NAMALWA (cell line): Measurements from ENCODE around the gene GNA14.
A peak's percentile ranks its signal among the peaks of the same experiment; 100 is the strongest.
"Not testable (repeated sequence)": the region's sequence is repeated elsewhere in the genome, so short reads cannot be mapped to it uniquely, and the experiment has no call there.

Source experiments
- DNase-seq: peaks from one replicate; pipeline ENCODE4 v3.0.0-alpha.2; 2015; ENCODE audit warnings: low spot score

Gene GNA14

GRCh38 chr9:77402286-77402685 is 245.8 kb downstream of the GNA14 start:
- no peak for DNase-seq

- no peak for DNase-seq
Observed at GRCh38 chr9:77399964-77400363, 248.2 kb downstream of the GNA14 start.

GRCh38 chr9:77398581-77398980 is 249.5 kb downstream of the GNA14 start:
- not testable (repeated sequence) for DNase-seq

GRCh38 chr9:77392328-77392727 is 255.8 kb downstream of the GNA14 start:
- DNase-seq: no peak

GRCh38 chr9:77391834-77392233 is 256.3 kb downstream of the GNA14 start:
- no peak for DNase-seq

- no peak for DNase-seq
Observed at GRCh38 chr9:77386187-77386586, 261.9 kb downstream of the GNA14 start.

- DNase-seq: no peak
Observed at GRCh38 chr9:77384406-77384805, 263.7 kb downstream of the GNA14 start.

GRCh38 chr9:77375956-77376532 is 272.1 kb downstream of the GNA14 start:
- DNase-seq: peak; percentile 7

- DNase-seq: no peak
Observed at GRCh38 chr9:77374266-77374665, 273.9 kb downstream of the GNA14 start.
